BLaER1 treated with 17β-estradiol and CSF1 and Interleukin-3, amounts not matched to agents 10 nM and 100 nM (cell line): ENCODE data around the gene HSD17B2.
"Not testable (repeated sequence)": the region's sequence is repeated elsewhere in the genome, so short reads cannot be mapped to it uniquely, and the experiment has no call there.

Experiments
- H3K27ac ChIP-seq, 11 experiments: shearing (Covaris generic); formaldehyde crosslinking; 2 replicates each; pipeline ENCODE4 v1.8.1; 2022
- H3K27me3 ChIP-seq, 11 experiments: shearing (Covaris generic); formaldehyde crosslinking; 2 replicates each; pipeline ENCODE4 v1.8.1; 2022
- H3K36me3 ChIP-seq, 11 experiments: shearing (Covaris generic); formaldehyde crosslinking; 2 replicates each; pipeline ENCODE4 v1.8.1; 2022
- H3K4me1 ChIP-seq, 10 experiments: shearing (Covaris generic); formaldehyde crosslinking; 2 replicates each; pipeline ENCODE4 v1.8.1; 2022
- H3K4me2 ChIP-seq, 11 experiments: shearing (Covaris generic); formaldehyde crosslinking; 2 replicates each; pipeline ENCODE4 v1.8.1; 2022
- H3K4me3 ChIP-seq, 10 experiments: shearing (Covaris generic); formaldehyde crosslinking; 2 replicates each; pipeline ENCODE4 v1.8.1; 2022
- H3K9ac ChIP-seq, 11 experiments: shearing (Covaris generic); formaldehyde crosslinking; 2 replicates each; pipeline ENCODE4 v1.8.1; 2022
- H3K9me3 ChIP-seq, 11 experiments: shearing (Covaris generic); formaldehyde crosslinking; replicated peaks in 1 of 11; 2 replicates each; pipeline ENCODE4 v1.8.1; 2022
- H4K20me1 ChIP-seq, 11 experiments: shearing (Covaris generic); formaldehyde crosslinking; 2 replicates each; pipeline ENCODE4 v1.8.1; 2022
- Cebpa-rat ChIP-seq, 11 experiments: shearing (Covaris generic); IDR thresholded peaks; 2 replicates each; pipeline ENCODE4 v1.8.1; 2022

Gene HSD17B2

DNA sequence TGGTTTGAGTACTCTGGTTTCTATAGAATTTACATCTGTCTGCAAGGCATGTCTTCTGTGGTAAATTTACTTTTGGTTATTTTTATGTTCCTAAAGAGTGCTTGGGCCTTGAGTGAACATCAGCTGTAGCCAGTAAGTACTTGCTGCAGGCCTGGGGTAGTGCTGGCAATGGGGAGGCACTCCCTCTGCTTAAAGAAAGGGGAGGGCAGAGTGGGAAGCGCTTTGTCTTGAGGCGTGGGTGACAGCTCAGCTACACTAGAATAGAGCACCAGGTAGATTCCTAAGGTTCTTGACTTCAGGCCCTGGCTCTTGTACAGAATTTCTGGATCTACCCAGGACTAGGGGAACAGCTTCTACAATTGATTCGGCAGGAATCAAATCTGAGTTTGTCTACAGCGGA is 84.4 kb downstream of the HSD17B2 start:
- Histone ChIP-seq H3K4me2 (no peak overlapping the region), H3K4me1 (no peaks in the 10 kb centered on the region), H3K9me3 (no peaks in the 10 kb centered on the region), H3K27ac (no peak overlapping the region), H3K9ac (no peak overlapping the region), H3K27me3 (no peaks in the 10 kb centered on the region), H3K4me3 (no peak overlapping the region), H4K20me1 (no peaks in the 10 kb centered on the region), H3K36me3 (no peaks in the 10 kb centered on the region)
- TF ChIP-seq Cebpa-rat (IDR thresholded peaks at IDR 0.05): no peak

DNA sequence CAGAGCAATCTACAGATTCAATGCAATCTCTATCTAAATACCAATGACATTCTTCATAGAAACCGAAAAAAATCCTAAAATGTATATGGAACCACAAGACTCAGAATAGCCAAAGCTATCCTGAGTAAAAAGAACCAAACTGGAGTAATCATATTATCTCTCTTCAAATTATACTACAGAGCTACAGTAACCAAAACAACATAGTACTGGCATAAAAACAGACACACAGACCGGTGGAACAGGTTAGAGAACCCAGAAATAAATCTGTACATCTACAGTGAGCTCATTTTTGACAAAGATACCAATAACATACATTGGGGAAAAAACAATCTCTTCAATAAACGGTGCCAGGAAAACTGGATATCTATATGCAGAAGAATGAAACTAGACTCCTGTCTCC is 89.6 kb downstream of the HSD17B2 start:
- Histone ChIP-seq H3K36me3 (no peaks in the 10 kb centered on the region), H3K4me3 (no peak overlapping the region)
- TF ChIP-seq Cebpa-rat (IDR thresholded peaks at IDR 0.05): no peak

DNA sequence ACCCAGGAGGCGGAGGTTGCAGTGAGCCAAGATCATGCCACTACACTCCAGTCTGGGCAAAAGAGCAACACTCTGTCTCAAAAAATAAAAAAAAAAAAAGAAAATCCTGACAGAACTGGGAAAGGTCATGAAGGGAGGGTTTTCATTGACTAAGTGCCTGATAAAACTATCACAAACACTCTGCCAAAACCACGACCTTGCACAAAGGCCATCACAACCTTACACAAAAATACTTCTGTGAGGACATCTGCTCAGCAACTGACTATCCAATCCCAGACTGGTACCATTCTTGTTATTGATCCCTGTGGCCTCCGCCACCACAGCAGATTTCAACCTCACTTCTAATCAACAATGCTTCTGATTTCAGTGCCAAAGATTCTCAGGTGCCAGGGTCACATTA is 94.8 kb downstream of the HSD17B2 start:
- Histone ChIP-seq H3K4me1 (peaks cover 7 to 10% (median 8%) of the 10 kb centered on the region in 10 experiments; a peak in 19 of 20 replicates), H3K4me3 (no peak overlapping the region), H3K9me3 (peaks cover 0 to 5% (median 0%) of the 10 kb centered on the region in 11 experiments; a peak in 1 of 22 replicates), H3K9ac (no peak overlapping the region), H3K36me3 (no peaks in the 10 kb centered on the region), H3K4me2 (no peak overlapping the region), H3K27ac (no peak overlapping the region), H3K27me3 (no peaks in the 10 kb centered on the region), H4K20me1 (no peaks in the 10 kb centered on the region)
- no peak for TF ChIP-seq Cebpa-rat (IDR thresholded peaks at IDR 0.05)

More for the DNA sequence above, 89.6 kb downstream of the HSD17B2 start:
- Histone ChIP-seq H3K4me2 (no peak overlapping the region), H3K27me3 (no peaks in the 10 kb centered on the region), H4K20me1 (no peaks in the 10 kb centered on the region), H3K27ac (no peak overlapping the region), H3K9ac (no peak overlapping the region), H3K9me3 (peaks cover 0 to 5% (median 0%) of the 10 kb centered on the region in 11 experiments; a peak in 1 of 22 replicates), H3K4me1 (no peaks in the 10 kb centered on the region)

DNA sequence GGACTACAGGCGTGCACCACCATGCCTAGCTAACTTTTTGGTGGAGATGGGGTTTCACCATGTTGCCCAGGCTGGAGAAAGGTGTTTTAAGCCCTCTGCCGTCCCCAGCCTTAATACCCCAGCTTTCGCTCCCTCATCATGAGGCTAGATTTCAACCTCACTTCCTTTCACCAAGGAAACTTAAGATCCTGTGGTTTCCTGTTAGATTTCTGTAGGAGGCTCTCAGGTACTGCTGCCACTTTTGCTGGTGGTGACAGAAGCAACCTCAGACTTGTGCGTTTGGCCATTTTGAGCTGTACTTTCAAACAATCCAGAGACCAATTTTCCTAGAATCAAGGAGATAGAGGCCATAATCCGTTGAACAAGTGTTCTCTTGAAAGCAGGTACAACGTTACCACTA is 98.7 kb downstream of the HSD17B2 start:
- Histone ChIP-seq H3K9me3 (no peaks in the 10 kb centered on the region), H3K9ac (no peak overlapping the region), H3K4me2 (peak overlapping the region in 10 of 11 experiments; percentile 6 to 55 (median 23); a peak in 14 of 22 replicates), H3K4me1 (peaks cover 7 to 10% (median 8%) of the 10 kb centered on the region in 10 experiments; a peak in 19 of 20 replicates), H3K4me3 (no peak overlapping the region), H3K36me3 (peaks cover 20 to 31% (median 24%) of the 10 kb centered on the region in 11 experiments; a peak in 21 of 22 replicates), H3K27me3 (no peaks in the 10 kb centered on the region), H4K20me1 (no peaks in the 10 kb centered on the region), H3K27ac (no peak overlapping the region)
- no peak for TF ChIP-seq Cebpa-rat (IDR thresholded peaks at IDR 0.05)

DNA sequence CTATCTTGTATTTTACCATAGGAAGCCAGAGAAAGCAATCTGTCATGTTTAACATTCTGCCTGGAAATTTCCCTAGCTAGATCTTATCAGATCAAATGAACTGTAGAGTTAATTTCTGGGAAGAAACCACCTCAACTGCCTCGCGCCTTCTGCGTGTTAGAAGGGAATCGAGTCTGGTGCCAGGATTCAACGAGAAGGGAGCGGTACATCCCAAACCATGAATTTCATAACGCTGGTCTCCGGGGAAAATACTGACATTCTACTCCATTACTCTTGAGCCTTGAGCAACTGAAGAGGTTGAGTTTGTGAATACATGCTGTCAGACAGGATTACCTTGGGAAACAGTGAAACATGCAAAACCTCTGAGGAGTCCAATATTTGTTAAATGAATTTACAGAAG is 99.8 kb downstream of the HSD17B2 start:
- no peak overlapping the region for H3K4me3 ChIP-seq
- no peaks in the 10 kb centered on the region for H3K27me3 ChIP-seq
- no peaks in the 10 kb centered on the region for H4K20me1 ChIP-seq
- no peak overlapping the region for H3K4me2 ChIP-seq
- H3K27ac ChIP-seq: no peak overlapping the region
- H3K36me3 ChIP-seq: peaks cover 24 to 35% (median 29%) of the 10 kb centered on the region in 11 experiments; a peak in 21 of 22 replicates
- peaks cover 7 to 10% (median 8%) of the 10 kb centered on the region in 10 experiments; a peak in 19 of 20 replicates for H3K4me1 ChIP-seq
- H3K9me3 ChIP-seq: no peaks in the 10 kb centered on the region
- TF ChIP-seq Cebpa-rat (IDR thresholded peaks at IDR 0.05): no peak
- no peak overlapping the region for H3K9ac ChIP-seq

DNA sequence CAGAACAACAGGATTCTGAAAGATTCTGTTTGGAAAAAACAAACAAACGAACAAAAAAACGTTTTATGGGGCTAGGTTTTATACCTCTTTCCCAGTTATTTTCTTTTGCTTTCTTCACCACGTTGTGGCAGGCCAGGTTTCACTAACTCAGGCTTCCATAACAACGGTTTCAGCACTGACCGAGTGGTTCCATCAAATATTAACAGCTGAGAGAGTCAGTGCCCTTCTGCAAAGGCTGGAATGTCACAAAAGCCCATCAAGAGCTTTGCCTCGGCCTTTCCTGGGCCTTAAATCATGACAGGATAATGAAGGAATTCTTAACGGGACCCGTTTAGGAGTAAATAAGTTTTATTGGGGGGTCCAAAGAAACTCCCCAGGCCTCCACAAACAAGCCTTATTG is 100.8 kb downstream of the HSD17B2 start:
- H3K4me3 ChIP-seq: no peak overlapping the region
- TF ChIP-seq Cebpa-rat (IDR thresholded peaks at IDR 0.05): no peak
- H3K36me3 ChIP-seq: peaks cover 24 to 35% (median 29%) of the 10 kb centered on the region in 11 experiments; a peak in 21 of 22 replicates
- no peak overlapping the region for H3K4me2 ChIP-seq
- H3K4me1 ChIP-seq: peaks cover 7 to 10% (median 8%) of the 10 kb centered on the region in 10 experiments; a peak in 19 of 20 replicates
- no peak overlapping the region for H3K9ac ChIP-seq
- no peak overlapping the region for H3K27ac ChIP-seq
- no peaks in the 10 kb centered on the region for H3K27me3 ChIP-seq
- H3K9me3 ChIP-seq: no peaks in the 10 kb centered on the region
- no peaks in the 10 kb centered on the region for H4K20me1 ChIP-seq

DNA sequence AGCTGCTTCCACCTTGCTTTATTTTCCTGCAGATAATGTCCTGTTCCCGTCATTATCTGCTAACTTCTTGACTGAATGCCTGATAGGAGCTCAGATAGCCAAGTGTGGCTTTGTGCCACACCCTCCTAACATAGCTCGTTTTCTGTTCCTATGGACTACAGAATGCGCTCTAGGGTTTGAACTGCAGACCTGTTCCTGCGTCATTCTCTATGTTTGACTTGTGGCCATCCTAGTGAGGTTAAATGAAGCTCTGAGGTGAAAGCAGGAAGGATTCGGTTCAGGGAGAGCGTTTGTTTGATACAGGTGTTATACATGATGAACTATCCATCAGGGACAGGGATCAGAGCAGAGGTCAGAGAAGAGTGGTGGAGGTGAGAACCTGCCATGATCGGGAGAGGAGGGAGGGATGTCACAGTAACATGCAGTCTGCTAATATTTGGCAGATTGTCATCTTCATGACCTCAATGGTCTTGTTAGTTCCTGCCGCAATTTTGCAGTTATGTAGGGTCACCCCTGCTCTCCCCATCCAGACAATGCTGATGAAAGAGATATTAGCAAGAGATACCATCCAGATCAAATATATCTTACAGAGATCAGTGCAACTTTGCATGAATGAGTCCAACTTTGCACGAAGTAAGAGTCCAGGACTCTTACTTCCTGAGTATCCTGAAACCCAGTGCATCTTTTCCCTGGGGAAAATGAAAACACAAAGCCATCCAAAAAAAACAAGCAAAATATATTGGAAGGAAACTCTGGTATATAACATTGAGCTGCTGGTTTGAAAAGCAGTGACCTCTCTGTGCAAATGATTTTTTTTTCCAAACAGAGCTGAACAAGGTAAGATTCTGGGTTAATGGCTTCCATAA is 102.1 kb downstream of the HSD17B2 start:
- Histone ChIP-seq H3K4me2 (no peak overlapping the region), H3K27ac (no peak overlapping the region), H3K36me3 (peaks cover 24 to 35% (median 29%) of the 10 kb centered on the region in 11 experiments; a peak in 21 of 22 replicates), H4K20me1 (no peaks in the 10 kb centered on the region), H3K4me1 (peaks cover 7 to 10% (median 8%) of the 10 kb centered on the region in 10 experiments; a peak in 19 of 20 replicates), H3K4me3 (no peak overlapping the region), H3K9me3 (no peaks in the 10 kb centered on the region), H3K27me3 (no peaks in the 10 kb centered on the region), H3K9ac (no peak overlapping the region)
- TF ChIP-seq Cebpa-rat (IDR thresholded peaks at IDR 0.05): no peak

DNA sequence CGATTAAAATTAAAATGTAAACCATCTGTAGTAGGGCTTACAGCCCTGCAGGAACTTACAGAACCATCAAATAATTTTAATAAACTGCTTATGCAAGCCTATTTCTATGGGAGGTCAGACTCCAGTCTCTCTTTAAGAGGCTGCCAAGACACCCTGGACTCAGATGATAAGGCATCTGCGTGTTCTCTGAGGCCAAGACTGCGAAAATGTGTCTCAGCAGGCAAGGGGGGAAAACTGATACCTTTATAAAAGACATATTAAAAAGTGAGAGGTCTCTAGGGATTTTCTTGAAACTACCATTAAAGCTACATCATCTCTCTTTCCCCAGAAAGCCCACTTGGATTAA is 102.7 kb downstream of the HSD17B2 start:
- no peak overlapping the region for H3K9ac ChIP-seq
- H3K27me3 ChIP-seq: no peaks in the 10 kb centered on the region
- no peak overlapping the region for H3K4me2 ChIP-seq
- no peaks in the 10 kb centered on the region for H3K9me3 ChIP-seq
- no peak overlapping the region for H3K27ac ChIP-seq
- peaks cover 7 to 10% (median 8%) of the 10 kb centered on the region in 10 experiments; a peak in 19 of 20 replicates for H3K4me1 ChIP-seq
- H3K4me3 ChIP-seq: no peak overlapping the region
- peaks cover 24 to 35% (median 29%) of the 10 kb centered on the region in 11 experiments; a peak in 21 of 22 replicates for H3K36me3 ChIP-seq
- H4K20me1 ChIP-seq: no peaks in the 10 kb centered on the region
- no peak for TF ChIP-seq Cebpa-rat (IDR thresholded peaks at IDR 0.05)

DNA sequence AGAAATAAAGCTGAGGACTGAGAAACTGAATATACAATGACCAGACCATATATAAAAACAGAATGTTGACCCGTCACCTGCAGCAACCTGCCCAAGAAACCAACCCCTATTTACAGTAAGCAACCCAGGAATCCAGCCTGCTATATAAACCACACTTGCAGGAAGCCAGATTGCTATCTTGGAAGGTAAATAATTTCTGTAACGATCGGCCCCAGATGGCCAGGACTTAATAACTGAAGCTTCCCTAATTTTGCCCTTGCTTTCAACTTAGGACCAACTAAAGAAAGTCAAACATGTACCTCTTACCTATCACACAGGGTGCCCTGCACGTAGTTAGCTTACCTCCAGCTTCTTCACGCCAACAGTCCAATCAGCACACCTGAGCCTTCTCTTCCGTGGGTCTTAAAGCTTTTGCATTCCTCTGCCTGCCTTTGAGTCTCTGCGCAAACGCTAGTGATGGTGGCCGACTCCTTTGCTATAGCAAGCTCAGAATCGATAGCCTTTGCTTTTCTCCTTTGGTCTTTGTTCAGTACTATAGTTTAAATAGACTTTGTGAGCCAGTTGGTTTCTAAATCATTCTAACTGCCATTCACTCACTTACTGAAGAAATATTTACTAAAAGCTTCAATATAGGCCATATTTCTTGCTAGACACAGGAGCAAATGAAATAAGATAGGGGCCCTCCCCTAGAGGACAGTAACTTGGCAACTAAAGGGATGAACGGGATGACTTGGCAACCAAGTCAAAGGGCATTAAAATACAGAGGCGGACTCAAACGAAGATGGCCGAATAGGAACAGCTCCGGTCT is 103.6 kb downstream of the HSD17B2 start:
- H3K9me3 ChIP-seq: 0 out of 22 replicates have a peak, but pooled peaks cover 0 to 3% (median 0%) of the 10 kb centered on the region in 11 experiments
- H4K20me1 ChIP-seq: no peaks in the 10 kb centered on the region
- no peak overlapping the region for H3K27ac ChIP-seq
- H3K27me3 ChIP-seq: no peaks in the 10 kb centered on the region
- H3K4me3 ChIP-seq: no peak overlapping the region
- no peak overlapping the region for H3K4me2 ChIP-seq
- peaks cover 24 to 35% (median 29%) of the 10 kb centered on the region in 11 experiments; a peak in 21 of 22 replicates for H3K36me3 ChIP-seq
- no peak for TF ChIP-seq Cebpa-rat (IDR thresholded peaks at IDR 0.05)
- H3K9ac ChIP-seq: no peak overlapping the region
- H3K4me1 ChIP-seq: peaks cover 4 to 9% (median 6%) of the 10 kb centered on the region in 10 experiments; a peak in 19 of 20 replicates

DNA sequence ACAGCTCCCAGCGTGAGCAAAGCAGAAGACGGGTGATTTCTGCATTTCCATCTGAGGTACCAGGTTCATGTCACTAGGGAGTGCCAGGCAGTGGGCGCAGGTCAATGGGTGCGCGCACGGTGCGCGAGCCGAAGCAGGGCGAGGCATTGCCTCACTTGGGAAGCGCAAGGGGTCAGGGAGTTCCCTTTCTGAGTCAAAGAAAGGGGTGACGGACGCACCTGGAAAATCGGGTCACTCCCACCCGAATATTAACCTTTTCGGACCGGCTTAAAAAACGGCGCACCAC is 104.2 kb downstream of the HSD17B2 start:
- H3K4me2 ChIP-seq, H4K20me1 ChIP-seq, H3K27ac ChIP-seq, H3K9ac ChIP-seq, H3K4me1 ChIP-seq, H3K27me3 ChIP-seq, H3K9me3 ChIP-seq, H3K4me3 ChIP-seq: not testable (repeated sequence)
- H3K36me3 ChIP-seq: peaks cover 24 to 35% (median 29%) of the 10 kb centered on the region in 11 experiments; a peak in 21 of 22 replicates
